ENCODE data around the gene CDC16.
"Not testable (repeated sequence)": the region's sequence is repeated elsewhere in the genome, so short reads cannot be mapped to it uniquely, and the experiment has no call there.

The CDC16 gene, protein sequence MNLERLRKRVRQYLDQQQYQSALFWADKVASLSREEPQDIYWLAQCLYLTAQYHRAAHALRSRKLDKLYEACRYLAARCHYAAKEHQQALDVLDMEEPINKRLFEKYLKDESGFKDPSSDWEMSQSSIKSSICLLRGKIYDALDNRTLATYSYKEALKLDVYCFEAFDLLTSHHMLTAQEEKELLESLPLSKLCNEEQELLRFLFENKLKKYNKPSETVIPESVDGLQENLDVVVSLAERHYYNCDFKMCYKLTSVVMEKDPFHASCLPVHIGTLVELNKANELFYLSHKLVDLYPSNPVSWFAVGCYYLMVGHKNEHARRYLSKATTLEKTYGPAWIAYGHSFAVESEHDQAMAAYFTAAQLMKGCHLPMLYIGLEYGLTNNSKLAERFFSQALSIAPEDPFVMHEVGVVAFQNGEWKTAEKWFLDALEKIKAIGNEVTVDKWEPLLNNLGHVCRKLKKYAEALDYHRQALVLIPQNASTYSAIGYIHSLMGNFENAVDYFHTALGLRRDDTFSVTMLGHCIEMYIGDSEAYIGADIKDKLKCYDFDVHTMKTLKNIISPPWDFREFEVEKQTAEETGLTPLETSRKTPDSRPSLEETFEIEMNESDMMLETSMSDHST

DNA sequence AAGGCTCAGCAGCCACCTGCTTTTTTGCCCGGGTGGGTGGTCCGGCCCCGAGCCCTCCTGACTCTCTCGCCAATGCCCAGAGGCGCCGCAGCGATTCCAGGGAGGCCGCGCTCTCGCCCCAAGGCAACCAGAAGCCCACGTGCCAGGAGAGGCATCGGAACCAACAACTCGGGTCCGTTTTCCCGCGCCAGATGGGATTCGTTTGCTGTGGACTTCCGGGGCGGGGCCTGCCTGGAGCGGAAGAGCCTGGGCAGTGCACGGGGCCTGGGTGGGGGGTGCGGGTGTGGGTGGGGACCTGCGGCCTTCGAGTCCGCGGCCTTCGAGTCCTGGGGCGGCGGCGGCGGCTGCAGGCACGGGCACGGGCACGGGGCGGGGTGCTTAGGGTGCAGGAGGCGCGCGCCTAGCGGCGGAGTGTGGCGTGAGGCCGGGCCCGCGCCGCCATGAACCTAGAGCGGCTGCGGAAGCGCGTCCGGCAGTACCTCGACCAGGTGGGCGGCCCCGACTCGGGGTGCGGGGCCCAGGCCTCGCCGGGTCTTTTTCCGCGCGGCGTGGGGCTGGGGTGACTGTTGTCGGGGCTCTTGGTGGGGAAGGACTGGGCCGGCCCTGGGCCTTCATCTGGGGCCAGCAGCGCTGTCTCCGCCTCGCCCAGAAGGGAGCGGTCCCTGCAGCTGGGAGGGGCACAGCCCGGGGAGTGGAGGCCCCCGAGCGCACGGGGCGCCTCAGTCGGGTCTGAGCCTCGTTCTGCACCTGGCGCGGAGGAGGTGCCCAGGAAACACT is at the start of gene CDC16:
TSS of gene CDC16 (plus strand) at position 253 of the 777 bp plus-strand sequence. CDS start at position 441, 188 bp downstream.
- peak in 1 of 2 experiments; percentile 72 for DNase-seq

- DNase-seq = no peak
Measured at GRCh38 chr13:114185182-114185971, 49.3 kb upstream of the CDC16 start.

GRCh38 chr13:114194853-114195252 is 39.8 kb upstream of the CDC16 start:
- no peak for DNase-seq

GRCh38 chr13:114196629-114197028 is 38.1 kb upstream of the CDC16 start:
- no peak for DNase-seq

GRCh38 chr13:114198556-114198955 is 36.1 kb upstream of the CDC16 start:
- no peak for DNase-seq

DNA sequence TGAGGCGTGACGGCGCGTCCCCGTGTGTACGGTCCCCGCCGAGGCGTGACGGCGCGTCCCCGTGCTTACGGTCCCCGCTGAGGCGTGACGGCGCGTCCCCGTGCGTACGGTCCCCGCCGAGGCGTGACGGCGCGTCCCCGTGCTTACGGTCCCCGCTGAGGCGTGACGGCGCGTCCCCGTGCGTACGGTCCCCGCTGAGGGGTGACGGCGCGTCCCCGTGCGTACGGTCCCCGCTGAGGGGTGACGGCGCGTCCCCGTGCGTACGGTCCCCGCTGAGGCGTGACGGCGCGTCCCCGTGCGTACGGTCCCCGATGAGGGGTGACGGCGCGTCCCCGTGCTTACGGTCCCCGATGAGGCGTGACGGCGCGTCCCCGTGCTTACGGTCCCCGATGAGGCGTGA is 35.2 kb upstream of the CDC16 start:
- DNase-seq = not testable (repeated sequence)

- DNase-seq = no peak
Measured at GRCh38 chr13:114199954-114200353, 34.7 kb upstream of the CDC16 start.

DNA sequence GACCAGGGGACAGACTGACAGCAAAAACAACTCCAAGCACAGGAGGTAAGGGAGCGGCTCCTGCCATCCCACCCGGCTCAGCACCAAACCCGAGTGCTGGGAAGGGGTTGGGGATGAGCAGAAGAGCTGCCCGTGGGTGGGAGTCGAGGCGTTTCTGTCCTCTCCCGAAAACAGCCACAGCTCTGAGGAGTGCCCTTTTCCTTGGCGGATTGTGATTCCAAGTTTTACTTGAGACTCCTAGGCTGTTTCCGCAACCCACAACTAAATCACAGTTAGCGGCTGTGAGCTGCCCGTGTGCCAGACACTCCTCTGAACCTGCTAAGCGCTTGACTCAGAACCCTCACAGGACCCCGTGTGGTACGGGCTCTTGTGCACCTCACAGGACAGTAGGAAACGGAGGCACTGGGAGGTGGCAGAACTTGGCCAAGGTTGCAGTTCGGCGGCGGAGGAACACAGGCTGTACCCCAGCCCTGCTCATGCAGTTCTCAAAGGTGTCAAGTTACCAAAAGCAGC is 34.2 kb upstream of the CDC16 start:
- no peak for DNase-seq

- DNase-seq = no peak
Measured at GRCh38 chr13:114202581-114202980, 32.1 kb upstream of the CDC16 start.

- no peak for DNase-seq
Measured at GRCh38 chr13:114203536-114203935, 31.2 kb upstream of the CDC16 start.

DNA sequence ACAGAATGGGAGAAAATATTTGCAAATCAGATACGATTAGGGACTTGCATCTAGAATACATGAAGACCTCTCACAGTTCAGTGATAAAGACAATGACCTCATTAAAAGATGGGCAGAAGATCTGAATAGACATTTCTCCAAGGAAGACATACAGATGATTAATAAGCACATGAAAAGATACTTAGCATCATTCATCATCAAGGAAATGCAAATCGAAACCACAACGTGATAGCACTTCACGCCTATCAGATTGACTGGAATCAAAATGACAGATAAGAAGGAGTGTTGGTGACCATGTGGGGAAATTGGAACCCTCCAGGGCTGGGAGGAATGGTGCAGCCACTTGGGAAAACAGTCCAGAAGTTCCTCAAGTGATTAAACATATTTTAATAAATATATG is 29.8 kb upstream of the CDC16 start:
- no peak for DNase-seq

DNA sequence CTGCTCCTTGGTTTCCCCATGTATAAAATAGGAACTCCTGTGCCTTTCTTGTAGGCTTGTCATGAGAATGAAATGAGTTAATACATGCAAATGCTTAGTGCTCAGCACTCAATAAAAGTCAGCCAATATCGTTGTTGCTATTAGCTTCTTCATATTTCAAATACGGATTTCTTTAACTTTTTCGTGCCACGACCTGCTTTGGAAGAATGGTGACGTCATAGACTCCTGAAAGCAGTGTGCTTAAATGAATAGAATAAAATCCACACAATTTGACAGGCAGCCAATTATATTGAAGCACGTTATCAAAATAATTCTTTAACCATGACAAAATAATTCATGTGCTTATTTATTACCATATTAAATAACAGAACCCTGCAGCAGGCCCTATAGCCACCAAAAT is 26.6 kb upstream of the CDC16 start:
- DNase-seq = no peak

- DNase-seq = no peak
Measured at GRCh38 chr13:114211446-114212157, 23.1 kb upstream of the CDC16 start.

DNA sequence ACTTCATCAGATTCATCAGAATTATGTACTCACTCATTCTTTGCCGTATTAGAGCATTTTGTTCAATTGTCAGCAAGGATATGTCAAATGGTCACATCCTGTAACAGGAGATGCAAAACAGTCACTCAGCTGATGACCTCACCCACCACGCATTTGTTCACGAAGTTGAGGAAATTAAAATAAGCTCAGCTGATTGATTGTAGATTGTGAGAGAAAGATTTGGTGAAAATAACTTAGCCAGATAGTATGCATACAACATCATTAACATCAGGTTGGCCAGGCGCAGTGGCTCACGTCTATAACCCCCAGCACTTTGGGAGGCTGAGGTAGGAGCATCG is 22.6 kb upstream of the CDC16 start:
- no peak for DNase-seq

DNA sequence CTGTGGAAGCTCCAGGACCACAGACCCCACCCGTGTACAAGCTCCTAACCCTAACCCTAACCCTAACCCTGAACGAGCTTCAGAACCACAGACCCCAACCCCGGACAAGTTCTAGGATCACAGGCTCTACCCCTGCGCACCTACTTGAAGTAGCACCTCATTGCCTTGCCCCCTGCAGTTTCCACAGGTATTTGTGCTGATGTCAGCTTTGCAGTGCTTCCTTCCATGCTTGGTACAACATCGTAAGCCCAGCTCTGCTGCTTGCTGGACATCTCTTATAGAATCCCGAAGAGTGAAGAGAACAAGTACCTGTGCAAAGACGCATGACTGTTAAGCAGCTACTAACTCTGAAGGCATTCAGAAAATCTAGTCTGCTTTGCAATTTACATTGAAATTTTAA is 20.7 kb upstream of the CDC16 start:
- DNase-seq = no peak

DNA sequence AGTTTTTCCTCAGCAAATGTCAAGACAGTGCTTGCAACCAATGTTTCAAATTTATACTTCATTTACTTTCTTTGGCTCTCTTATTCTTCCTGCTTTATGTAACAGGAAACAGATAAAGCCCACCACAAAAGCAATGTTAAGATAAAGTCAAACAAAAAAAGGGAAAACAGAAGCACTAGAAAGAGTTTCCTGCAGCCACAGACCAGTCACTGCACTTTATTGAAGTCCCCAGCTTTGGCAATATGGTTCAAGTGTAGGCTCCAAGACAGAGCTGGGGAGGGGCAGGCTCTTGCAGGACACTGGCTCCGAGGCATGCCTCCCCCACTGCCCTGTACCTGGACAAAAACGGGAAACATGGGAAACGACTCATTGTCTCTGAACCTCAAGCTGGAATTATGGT is 15.3 kb upstream of the CDC16 start:
- no peak for DNase-seq

DNA sequence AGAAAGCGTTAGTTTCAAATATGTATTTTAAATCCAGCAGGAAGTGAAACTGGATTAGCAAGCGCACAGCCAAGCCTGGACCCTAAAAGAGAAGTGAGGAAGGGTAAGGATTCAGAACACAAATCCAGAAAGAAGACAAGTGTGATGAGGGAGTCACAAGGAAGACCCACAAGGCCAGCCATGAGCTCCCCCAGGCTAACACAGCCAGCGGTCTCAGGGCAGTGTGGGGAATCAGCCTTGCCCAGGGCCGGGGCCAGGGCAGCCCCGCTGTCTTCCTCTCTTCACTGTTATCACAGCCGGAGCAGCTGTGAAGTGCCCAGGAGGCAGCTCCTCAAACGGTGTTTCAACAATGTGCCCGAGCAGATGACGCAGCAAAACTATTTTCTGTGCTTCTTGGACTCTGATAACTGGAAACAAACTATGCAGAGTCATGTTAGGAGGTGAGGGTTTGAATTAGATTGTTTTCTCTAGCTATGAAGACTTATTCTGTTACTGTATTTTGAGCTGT is 12.2 kb upstream of the CDC16 start:
- no peak for DNase-seq

GRCh38 chr13:114224201-114224600 is 10.5 kb upstream of the CDC16 start:
- no peak for DNase-seq

- no peak for DNase-seq
Measured at GRCh38 chr13:114225610-114226009, 9.1 kb upstream of the CDC16 start.

DNA sequence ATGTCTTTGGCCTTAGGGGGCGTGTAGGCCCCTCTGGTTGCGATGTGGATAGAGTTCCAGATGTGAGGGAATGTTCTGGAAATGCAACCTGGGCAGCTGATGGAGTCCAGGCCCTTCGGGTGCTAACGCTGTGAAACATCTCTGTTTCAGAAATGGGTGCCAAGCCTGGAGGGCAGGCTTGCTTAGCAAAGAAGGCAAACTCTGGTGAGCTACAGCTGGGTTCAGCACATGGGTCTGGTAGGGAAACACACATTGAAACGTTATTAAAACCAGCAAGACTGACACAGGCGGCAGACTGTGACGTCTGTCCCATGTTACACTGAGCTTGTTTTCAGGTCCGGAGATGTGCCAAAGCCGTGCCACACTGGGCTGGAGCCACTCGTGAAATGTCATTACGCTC is 8.6 kb upstream of the CDC16 start:
- DNase-seq = no peak

DNA sequence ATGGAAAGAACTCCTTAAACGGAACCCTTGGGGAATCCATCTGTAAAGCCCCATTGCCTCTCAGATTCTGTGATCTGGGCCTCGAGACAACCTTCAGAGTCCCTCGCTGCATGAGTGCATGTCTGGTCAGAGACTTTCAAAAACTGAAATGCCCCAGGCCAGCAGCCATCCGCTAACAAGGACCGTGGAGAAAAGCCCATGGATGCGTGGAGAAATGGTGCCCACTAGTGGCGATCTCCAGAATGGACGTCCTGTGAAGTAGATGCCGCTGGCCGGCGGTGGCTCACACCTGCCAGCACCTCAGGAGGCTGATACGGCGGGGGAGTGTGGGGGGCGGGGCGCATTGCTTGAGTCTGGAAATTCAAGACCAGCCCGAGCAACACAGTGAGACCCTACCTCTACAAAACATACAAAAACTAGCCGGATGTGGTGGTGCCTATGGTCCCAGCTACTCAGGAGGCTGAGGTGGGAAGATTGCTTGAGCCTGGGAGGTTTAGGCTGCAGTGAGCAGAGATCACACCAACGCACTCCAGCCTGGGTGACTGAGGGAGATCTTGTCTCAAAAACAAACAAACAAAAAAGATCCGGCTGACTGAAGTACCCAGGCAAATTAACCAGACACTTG is 7.9 kb upstream of the CDC16 start:
- peak; percentile 8 to 58 for DNase-seq
